ENCODE results near the gene TUFM. TPM values are rescaled to one million over a fixed set of nuclear protein-coding genes. Genes with fewer than 3 reads are reported as not detected.
"Not testable (repeated sequence)": the region's sequence is repeated elsewhere in the genome, so short reads cannot be mapped to it uniquely, and the experiment has no call there.

TUFM gene
- total and polyA plus RNA-seq, 2 experiments from 2014 or later = 225 to 359 TPM

DNA sequence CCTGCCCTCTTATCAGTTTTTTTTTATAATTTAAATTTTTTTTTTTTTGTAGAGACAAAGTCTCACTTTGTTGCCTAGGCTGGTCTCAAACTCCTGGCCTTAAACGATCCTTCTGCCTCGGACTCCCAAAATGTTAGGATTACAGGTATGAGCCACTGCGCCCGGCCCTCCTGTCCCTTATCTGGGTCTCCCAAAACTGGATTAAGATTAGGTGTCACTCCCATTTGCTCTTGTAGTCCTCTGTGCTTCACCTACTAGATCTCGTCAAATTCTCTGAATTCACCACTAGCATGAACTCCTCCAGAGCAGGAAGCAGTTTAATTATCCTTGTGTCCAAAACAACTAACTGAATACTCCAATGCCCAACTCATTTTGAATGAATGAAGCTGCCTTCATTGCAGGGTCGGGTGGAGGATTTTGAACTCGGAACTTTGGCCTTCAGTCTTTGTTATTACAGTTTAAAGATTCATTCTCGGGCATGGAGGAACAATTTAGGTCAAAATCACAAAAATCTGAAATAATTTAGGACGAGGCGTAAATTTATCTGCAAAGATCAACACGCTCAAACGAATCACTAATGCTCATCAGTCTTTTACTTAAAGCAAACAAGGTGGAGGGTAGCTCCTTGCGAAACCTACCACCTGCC lies 24.2 kb downstream of the TUFM start:
- H3K4me3 ChIP-seq = peak overlapping the region; percentile 97
- H3K27ac ChIP-seq = peak overlapping the region; percentile 99
- no peak for DNase-seq (ENCODE audit: low read depth in 1 of 2, low spot score in 1 of 2)
- H3K4me1 ChIP-seq (ENCODE audit: low read depth) = peaks cover 10% of the 10 kb centered on the region
- no peaks in the 10 kb centered on the region for H3K27me3 ChIP-seq
- H3K36me3 ChIP-seq = peaks cover 14% of the 10 kb centered on the region
- H3K9me3 ChIP-seq (ENCODE audit: low read depth) = no peaks in the 10 kb centered on the region
- no peak for TF ChIP-seq CTCF (IDR thresholded peaks at IDR 0.05; ENCODE audit: low read depth, low read length)

GRCh38 chr16:28820546-28820945 lies 25.6 kb downstream of the TUFM start:
- not testable (repeated sequence) for H3K27ac ChIP-seq; H3K4me3 ChIP-seq; DNase-seq (ENCODE audit: low read depth in 1 of 2, low spot score in 1 of 2); H3K9me3 ChIP-seq (ENCODE audit: low read depth); H3K27me3 ChIP-seq; H3K36me3 ChIP-seq; H3K4me1 ChIP-seq (ENCODE audit: low read depth)

- Histone ChIP-seq H3K36me3 (no peaks in the 10 kb centered on the region), H3K4me3 (no peak overlapping the region), H3K27me3 (no peaks in the 10 kb centered on the region), H3K4me1 (ENCODE audit: low read depth) (peaks cover 10% of the 10 kb centered on the region), H3K27ac (no peak overlapping the region), H3K9me3 (ENCODE audit: low read depth) (no peaks in the 10 kb centered on the region)
- DNase-seq (ENCODE audit: low read depth in 1 of 2, low spot score in 1 of 2) = no peak
- TF ChIP-seq CTCF (IDR thresholded peaks at IDR 0.05; ENCODE audit: low read depth, low read length) = no peak
These were observed 26.1 kb downstream of the TUFM start for GRCh38 chr16:28820016-28820415.

GRCh38 chr16:28807445-28808120 lies 38.6 kb downstream of the TUFM start:
- H3K27ac ChIP-seq; H3K4me3 ChIP-seq; H3K27me3 ChIP-seq; DNase-seq (ENCODE audit: low read depth in 1 of 2, low spot score in 1 of 2); H3K36me3 ChIP-seq; H3K9me3 ChIP-seq (ENCODE audit: low read depth); H3K4me1 ChIP-seq (ENCODE audit: low read depth): not testable (repeated sequence)

- H3K4me1 ChIP-seq (ENCODE audit: low read depth); H3K36me3 ChIP-seq; H3K9me3 ChIP-seq (ENCODE audit: low read depth); H3K4me3 ChIP-seq; H3K27ac ChIP-seq; H3K27me3 ChIP-seq: not testable (repeated sequence)
- DNase-seq (ENCODE audit: low read depth in 1 of 2, low spot score in 1 of 2) = peak in 1 of 2 donors; percentile 79
- peak; percentile 28 for TF ChIP-seq CTCF (IDR thresholded peaks at IDR 0.05; ENCODE audit: low read depth, low read length)
These were observed 43.7 kb downstream of the TUFM start for GRCh38 chr16:28802235-28803019.

Other genes starting within 250 kb of the TUFM start
- gene SULT1A2, start 249.3 kb downstream of the TUFM start, total RNA-seq = 0.67 and 1.6 TPM in 2 replicates
- gene SULT1A2, start 249.3 kb downstream of the TUFM start, polyA plus RNA-seq = 0.83 and 5.4 TPM in 2 replicates
- gene SULT1A1, start 236.3 kb downstream of the TUFM start, total RNA-seq = 23.6 and 30.4 TPM in 2 replicates
- gene SULT1A1, start 236.3 kb downstream of the TUFM start, polyA plus RNA-seq = 24.1 and 42.8 TPM in 2 replicates
- not detected in 2 replicates for gene NPIPB8, start 208.3 kb downstream of the TUFM start, total RNA-seq
- 1.4 and 2.4 TPM in 2 replicates for gene NPIPB8, start 208.3 kb downstream of the TUFM start, polyA plus RNA-seq
- gene EIF3C, start 134.9 kb downstream of the TUFM start, total RNA-seq = 287 and 310 TPM in 2 replicates
- gene EIF3C, start 134.9 kb downstream of the TUFM start, polyA plus RNA-seq = 381 and 388 TPM in 2 replicates
- 1.2 and 1.5 TPM in 2 replicates for gene NPIPB9, start 94.6 kb downstream of the TUFM start, total RNA-seq
- gene NPIPB9, start 94.6 kb downstream of the TUFM start, polyA plus RNA-seq = 1.8 and 2.1 TPM in 2 replicates
- gene ATXN2L, start 23.3 kb downstream of the TUFM start, total RNA-seq = 70.9 and 81.2 TPM in 2 replicates
- 116 and 129 TPM in 2 replicates for gene ATXN2L, start 23.3 kb downstream of the TUFM start, polyA plus RNA-seq
- gene SH2B1, start 17.5 kb upstream of the TUFM start, total RNA-seq = 79.5 and 92.0 TPM in 2 replicates
- gene SH2B1, start 17.5 kb upstream of the TUFM start, polyA plus RNA-seq = 37.7 and 41.1 TPM in 2 replicates
- 2.6 and 2.7 TPM in 2 replicates for gene ATP2A1, start 32.1 kb upstream of the TUFM start, total RNA-seq
- gene ATP2A1, start 32.1 kb upstream of the TUFM start, polyA plus RNA-seq = 2.6 and 5.0 TPM in 2 replicates
- gene RABEP2, start 78.9 kb upstream of the TUFM start, total RNA-seq = 74.0 and 87.3 TPM in 2 replicates
- gene RABEP2, start 78.9 kb upstream of the TUFM start, polyA plus RNA-seq = 30.8 and 34.4 TPM in 2 replicates
- 0.07 and 1.1 TPM in 2 replicates for gene CD19, start 85.6 kb upstream of the TUFM start, total RNA-seq
- 1.3 TPM in 1 of 2 replicates, not detected in the other for gene CD19, start 85.6 kb upstream of the TUFM start, polyA plus RNA-seq
- 32.9 and 71.6 TPM in 2 replicates for gene NFATC2IP, start 104.6 kb upstream of the TUFM start, total RNA-seq
- 46.5 and 49.8 TPM in 2 replicates for gene NFATC2IP, start 104.6 kb upstream of the TUFM start, polyA plus RNA-seq
- 54.4 and 69.8 TPM in 2 replicates for gene SPNS1, start 128.4 kb upstream of the TUFM start, total RNA-seq
- 80.2 and 98.9 TPM in 2 replicates for gene SPNS1, start 128.4 kb upstream of the TUFM start, polyA plus RNA-seq
- gene LAT, start 138.7 kb upstream of the TUFM start, total RNA-seq = 1.2 and 1.5 TPM in 2 replicates
- gene LAT, start 138.7 kb upstream of the TUFM start, polyA plus RNA-seq = 0.56 and 0.83 TPM in 2 replicates